HEK293 (cell line): ENCODE measurements around the gene TMEM138.

Source experiments
- CTCF ChIA-PET: fragments of 350-600 bp; formaldehyde crosslinking; extraction: SDS; loops from one replicate; lab custom pipeline; 2021; ENCODE audit warnings: antibody characterized with exemption; lab: Yijun Ruan, JAX
- POLR2A ChIA-PET: fragments of 300-600 bp; formaldehyde crosslinking; extraction: SDS; loops from one replicate; lab custom pipeline; 2020; ENCODE audit warnings: antibody characterized with exemption, inconsistent platforms; lab: Yijun Ruan, JAX
- H3K27ac ChIP-seq: fragments of 200-500 bp; sonication (Bioruptor generic); 2 replicates; pipeline ENCODE4 v1.5.1; 2014; ENCODE audit warnings: low read depth, low read length, control low read depth, inconsistent platforms; ENCODE audit errors: extremely low read depth
- H3K36me3 ChIP-seq, 2 experiments: fragments of 200-500 bp in 1 of 2; sonication (Bioruptor generic) in 1 of 2; 1 replicate in 1 of 2; 2 replicates in 1 of 2; pipeline ENCODE4 v1.5.1; 2014 to 2017; ENCODE audit warnings: inconsistent platforms in 2 of 2, low read length in 2 of 2; ENCODE audit not compliant: control insufficient read depth in 2 of 2, insufficient read depth in 1 of 2
- H3K4me1 ChIP-seq: fragments of 200-500 bp; sonication (Bioruptor generic); 2 replicates; pipeline ENCODE4 v1.5.1; 2014; ENCODE audit warnings: mild to moderate bottlenecking, low read length, inconsistent platforms; ENCODE audit not compliant: control insufficient read depth, insufficient read depth
- H3K4me3 ChIP-seq: 2 replicates; pipeline ENCODE4 v1.5.1; 2011; ENCODE audit warnings: low read depth, mild to moderate bottlenecking, control low read depth, low read length, moderate library complexity
- H3K9me3 ChIP-seq: fragments of 200-500 bp; sonication (Bioruptor generic); 2 replicates; pipeline ENCODE4 v1.5.1; 2014; ENCODE audit warnings: low read depth, low read length, inconsistent platforms; ENCODE audit not compliant: control insufficient read depth, insufficient read depth
- GFI1B ChIP-seq: fragments of 450-650 bp; formaldehyde crosslinking; IDR thresholded peaks from 2 replicates; pipeline ENCODE4 v1.5.1; 2016; ENCODE audit warnings: missing biosample characterization, missing genetic modification characterization
- PRDM4 ChIP-seq: fragments of 450-650 bp; formaldehyde crosslinking; IDR thresholded peaks from 2 replicates; pipeline ENCODE4 v1.5.1; 2017; ENCODE audit warnings: missing biosample characterization, missing genetic modification characterization
- TCF7L2 ChIP-seq: IDR thresholded peaks from 2 replicates; pipeline ENCODE4 v1.6.1; 2011; ENCODE audit warnings: low read depth, mild to moderate bottlenecking, inconsistent platforms, low read length, moderate library complexity, borderline replicate concordance
- ZBTB48 ChIP-seq: fragments of 450-650 bp; formaldehyde crosslinking; IDR thresholded peaks from 2 replicates; pipeline ENCODE4 v1.5.1; 2016; ENCODE audit warnings: missing biosample characterization, missing genetic modification characterization
- ZNF133 ChIP-seq: fragments of 450-650 bp; formaldehyde crosslinking; IDR thresholded peaks from 2 replicates; pipeline ENCODE4 v1.5.1; 2016; ENCODE audit warnings: missing biosample characterization, missing genetic modification characterization
- ZNF175 ChIP-seq: fragments of 450-650 bp; formaldehyde crosslinking; IDR thresholded peaks from 2 replicates; pipeline ENCODE4 v1.5.1; 2016; ENCODE audit warnings: missing biosample characterization, missing genetic modification characterization
- ZNF26 ChIP-seq: fragments of 450-650 bp; formaldehyde crosslinking; IDR thresholded peaks from 2 replicates; pipeline ENCODE4 v1.5.1; 2016; ENCODE audit warnings: missing biosample characterization, missing genetic modification characterization
- ZNF449 ChIP-seq: fragments of 450-650 bp; formaldehyde crosslinking; IDR thresholded peaks from 2 replicates; pipeline ENCODE4 v1.5.1; 2017; ENCODE audit warnings: missing biosample characterization, mild to moderate bottlenecking, missing genetic modification characterization, moderate library complexity
- ZNF473 ChIP-seq: fragments of 450-650 bp; formaldehyde crosslinking; IDR thresholded peaks from 2 replicates; pipeline ENCODE4 v1.5.1; 2017; ENCODE audit warnings: missing biosample characterization, missing genetic modification characterization
- ZNF558 ChIP-seq: fragments of 450-650 bp; formaldehyde crosslinking; IDR thresholded peaks from 2 replicates; pipeline ENCODE4 v1.5.1; 2016; ENCODE audit warnings: missing biosample characterization, missing genetic modification characterization
- ZNF624 ChIP-seq: fragments of 450-650 bp; formaldehyde crosslinking; IDR thresholded peaks from 2 replicates; pipeline ENCODE4 v1.5.1; 2017; ENCODE audit warnings: missing biosample characterization, missing genetic modification characterization
- ZNF639 ChIP-seq: fragments of 450-650 bp; formaldehyde crosslinking; IDR thresholded peaks from 2 replicates; pipeline ENCODE4 v1.5.1; 2016; ENCODE audit warnings: missing biosample characterization, missing genetic modification characterization
- ZNF704 ChIP-seq: fragments of 450-650 bp; formaldehyde crosslinking; IDR thresholded peaks from 2 replicates; pipeline ENCODE4 v1.5.1; 2016; ENCODE audit warnings: missing biosample characterization, missing genetic modification characterization
- ZNF747 ChIP-seq: fragments of 450-650 bp; formaldehyde crosslinking; IDR thresholded peaks from 2 replicates; pipeline ENCODE4 v1.5.1; 2016; ENCODE audit warnings: missing biosample characterization, missing genetic modification characterization
- ZNF843 ChIP-seq: fragments of 450-650 bp; formaldehyde crosslinking; IDR thresholded peaks from 2 replicates; pipeline ENCODE4 v1.5.1; 2016; ENCODE audit warnings: missing biosample characterization, missing genetic modification characterization
- ZSCAN4 ChIP-seq: fragments of 450-650 bp; formaldehyde crosslinking; IDR thresholded peaks from 2 replicates; pipeline ENCODE4 v1.5.1; 2017; ENCODE audit warnings: missing biosample characterization, missing genetic modification characterization
- ZSCAN5A ChIP-seq: fragments of 450-650 bp; formaldehyde crosslinking; IDR thresholded peaks from 2 replicates; pipeline ENCODE4 v1.5.1; 2016; ENCODE audit warnings: missing biosample characterization, missing genetic modification characterization

TMEM138 gene

GRCh38 chr11:61349916-61350315, 12.3 kb upstream of the TMEM138 start:
- Histone ChIP-seq H3K4me1 (no peaks in the 10 kb centered on the region), H3K27ac (no peak overlapping the region), H3K4me3 (no peak overlapping the region), H3K9me3 (no peaks in the 10 kb centered on the region), H3K36me3 (peaks cover 0 to 79% of the 10 kb centered on the region in 2 experiments; a peak in 2 of 3 replicates)
- TF ChIP-seq ZSCAN5A (tag by site-specific recombination) (no peak), ZNF473 (tag by site-specific recombination) (no peak), GFI1B (no peak), TCF7L2 (no peak)
- CTCF ChIA-PET = interaction anchor here (0.6 to 3.4 kb wide), 4 partner anchors 11 to 35 kb away, joined by 3 to 23 read pairs (median 8); no protein-coding TSS in a partner anchor
- POLR2A ChIA-PET = interaction anchor here (3.4 kb wide), 1 partner anchor 10 kb away, joined by 37 read pairs; the partner anchor contains the start of genes CYB561A3 and TMEM138

- H3K9me3 ChIP-seq = no peaks in the 10 kb centered on the region
- CTCF ChIA-PET = interaction anchor here (0.8 to 3.4 kb wide), 3 partner anchors 11 to 35 kb away, joined by 3 to 23 read pairs (median 12); no protein-coding TSS in a partner anchor
- POLR2A ChIA-PET = interaction anchor here (3.4 kb wide), 1 partner anchor 10 kb away, joined by 37 read pairs; the partner anchor contains the start of genes CYB561A3 and TMEM138
- TF ChIP-seq ZNF624 (tag by site-specific recombination) (no peak), ZNF843 (tag by site-specific recombination) (no peak), ZNF704 (tag by site-specific recombination) (no peak), ZNF175 (tag by site-specific recombination) (no peak), ZSCAN4 (tag by site-specific recombination) (no peak), ZNF449 (tag by site-specific recombination) (no peak), ZBTB48 (tag by site-specific recombination) (no peak), ZNF26 (tag by site-specific recombination) (no peak), ZNF747 (tag by site-specific recombination) (no peak), PRDM4 (tag by site-specific recombination) (no peak), ZNF639 (tag by site-specific recombination) (no peak), ZNF133 (tag by site-specific recombination) (no peak), ZNF558 (tag by site-specific recombination) (no peak)
- TF ChIP-seq, all 188 proteins: peak for 0
- peaks cover 0 to 74% of the 10 kb centered on the region in 2 experiments; a peak in 2 of 3 replicates for H3K36me3 ChIP-seq
- H3K27ac ChIP-seq = no peak overlapping the region
- H3K4me1 ChIP-seq = no peaks in the 10 kb centered on the region
- no peak overlapping the region for H3K4me3 ChIP-seq
Observed at GRCh38 chr11:61350336-61350735, 11.8 kb upstream of the TMEM138 start.
